NB4 (cell line): ENCODE data around the gene PITPNB.

Experiments used
- MYC ChIP-seq: IDR thresholded peaks from 2 replicates; pipeline ENCODE4 v1.6.1; 2011; ENCODE audit warnings: low read depth, low read length
- TF ChIP-seq, protein P1 (sequence below): IDR thresholded peaks from one replicate; pipeline ENCODE4 v1.5.1; 2012; ENCODE audit warnings: low read depth, low read length

- no peak for TF ChIP-seq MYC
- TF ChIP-seq, protein P1, sequence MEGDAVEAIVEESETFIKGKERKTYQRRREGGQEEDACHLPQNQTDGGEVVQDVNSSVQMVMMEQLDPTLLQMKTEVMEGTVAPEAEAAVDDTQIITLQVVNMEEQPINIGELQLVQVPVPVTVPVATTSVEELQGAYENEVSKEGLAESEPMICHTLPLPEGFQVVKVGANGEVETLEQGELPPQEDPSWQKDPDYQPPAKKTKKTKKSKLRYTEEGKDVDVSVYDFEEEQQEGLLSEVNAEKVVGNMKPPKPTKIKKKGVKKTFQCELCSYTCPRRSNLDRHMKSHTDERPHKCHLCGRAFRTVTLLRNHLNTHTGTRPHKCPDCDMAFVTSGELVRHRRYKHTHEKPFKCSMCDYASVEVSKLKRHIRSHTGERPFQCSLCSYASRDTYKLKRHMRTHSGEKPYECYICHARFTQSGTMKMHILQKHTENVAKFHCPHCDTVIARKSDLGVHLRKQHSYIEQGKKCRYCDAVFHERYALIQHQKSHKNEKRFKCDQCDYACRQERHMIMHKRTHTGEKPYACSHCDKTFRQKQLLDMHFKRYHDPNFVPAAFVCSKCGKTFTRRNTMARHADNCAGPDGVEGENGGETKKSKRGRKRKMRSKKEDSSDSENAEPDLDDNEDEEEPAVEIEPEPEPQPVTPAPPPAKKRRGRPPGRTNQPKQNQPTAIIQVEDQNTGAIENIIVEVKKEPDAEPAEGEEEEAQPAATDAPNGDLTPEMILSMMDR = no peak
Measured at GRCh38 chr22:27873472-27873871, 45.6 kb downstream of the PITPNB start.
